ENCODE data around the gene SNRNP35. TPM values are rescaled to one million over a fixed set of nuclear protein-coding genes. Genes with fewer than 3 reads are reported as not detected.

The SNRNP35 gene
- total and polyA plus RNA-seq, 9 of the 15 experiments (the other 6 are each of a cell fraction or from before 2014, with no cell fraction given), result 17.7 to 41.0 (median 25.5) TPM

- H3K27ac ChIP-seq (ENCODE audit: extremely low read depth, low read depth, low read length), result no peak overlapping the region
- POLR2A ChIA-PET, result interaction anchor here (0.9 to 1.5 kb wide), 4 partner anchors 11 to 201 kb away, joined by 3 to 4 read pairs (median 3); partner anchors contain the start of gene MPHOSPH9
- H4K20me1 ChIP-seq (replicated peaks; ENCODE audit: control insufficient read depth, insufficient read depth, low read length), result no peaks in the 10 kb centered on the region
- peaks cover 2 to 24% of the 10 kb centered on the region in 2 experiments; a peak in 3 of 5 replicates for H3K4me1 ChIP-seq (replicated peaks in 1 of 2; ENCODE audit: control insufficient read depth in 2 of 2, insufficient read depth in 2 of 2, low read length in 2 of 2)
- CTCF ChIA-PET (ENCODE audit: low intra/inter-chr PET ratio), result no interaction called here
- H3K79me2 ChIP-seq (ENCODE audit: control insufficient read depth, insufficient read depth, low read length), result peaks cover 18% of the 10 kb centered on the region
- FAIRE-seq (no peak), DNase-seq (ENCODE audit: extremely low read depth in 1 of 4, low spot score in 3 of 4) (no peak), ATAC-seq (no peak)
- H3K4me2 ChIP-seq (ENCODE audit: insufficient read depth, low read length), result no peak overlapping the region; the same call in 1 of the 2 replicates
- TF ChIP-seq ZNF316 (IDR thresholded peaks at IDR 0.05) (peak; percentile 50; the same call in 1 of the 2 replicates), ZBTB5 (IDR thresholded peaks at IDR 0.05) (no peak)
- WGBS (ENCODE audit: insufficient coverage, low coverage, missing lambda C conversion rate), result 90% methylated on average over 6 of the region's 6 CpGs
- BruUV-seq (replicated peaks), result no TSS peak
- no peak overlapping the region for H3K9ac ChIP-seq (ENCODE audit: insufficient read depth in 1 of 2, low read depth in 2 of 2, low read length in 2 of 2)
- no peak overlapping the region for H2AFZ ChIP-seq (ENCODE audit: low read depth, low read length)
- intact Hi-C loops (cut with micrococcal nuclease) (no loop called here), in situ Hi-C loops (cut with MboI) (no loop called here)
- H3K9me3 ChIP-seq (replicated peaks; ENCODE audit: control insufficient read depth, insufficient read depth, low read depth, low read length), result no peaks in the 10 kb centered on the region
- H3K36me3 ChIP-seq (ENCODE audit: control insufficient read depth, insufficient read depth, low read length), result peaks cover 14% of the 10 kb centered on the region; the same call in 1 of the 3 replicates
- H3K4me3 ChIP-seq, result no peak overlapping the region
- no peaks in the 10 kb centered on the region for H3K27me3 ChIP-seq (ENCODE audit: control insufficient read depth in 2 of 2, insufficient read depth in 2 of 2, low read length in 2 of 2)
- H3K9me1 ChIP-seq (ENCODE audit: control insufficient read depth, insufficient read depth, low read length), result no peaks in the 10 kb centered on the region
These were observed 24.3 kb upstream of the SNRNP35 start for GRCh38 chr12:123433615-123434014.

- FAIRE-seq (no peak), DNase-seq (ENCODE audit: extremely low read depth in 1 of 4, low spot score in 3 of 4) (no peak), ATAC-seq (no peak)
- Histone ChIP-seq H3K9me3 (replicated peaks; ENCODE audit: control insufficient read depth, insufficient read depth, low read depth, low read length) (no peaks in the 10 kb centered on the region), H3K36me3 (ENCODE audit: control insufficient read depth, insufficient read depth, low read length) (0 out of 3 replicates have a peak, but pooled peaks cover 6% of the 10 kb centered on the region), H3K79me2 (ENCODE audit: control insufficient read depth, insufficient read depth, low read length) (peaks cover 18% of the 10 kb centered on the region), H3K4me1 (replicated peaks in 1 of 2; ENCODE audit: control insufficient read depth in 2 of 2, insufficient read depth in 2 of 2, low read length in 2 of 2) (peaks cover 2 to 24% of the 10 kb centered on the region in 2 experiments; a peak in 3 of 5 replicates), H3K4me2 (ENCODE audit: insufficient read depth, low read length) (peak overlapping the region; percentile 98), H4K20me1 (replicated peaks; ENCODE audit: control insufficient read depth, insufficient read depth, low read length) (no peaks in the 10 kb centered on the region), H2AFZ (ENCODE audit: low read depth, low read length) (peak overlapping the region; percentile 94), H3K27me3 (ENCODE audit: control insufficient read depth in 2 of 2, insufficient read depth in 2 of 2, low read length in 2 of 2) (no peaks in the 10 kb centered on the region), H3K9me1 (ENCODE audit: control insufficient read depth, insufficient read depth, low read length) (no peaks in the 10 kb centered on the region), H3K27ac (ENCODE audit: extremely low read depth, low read depth, low read length) (peak overlapping the region; percentile 82; the same call in 2 of the 3 replicates), H3K4me3 (peak overlapping the region; percentile 97), H3K9ac (ENCODE audit: insufficient read depth in 1 of 2, low read depth in 2 of 2, low read length in 2 of 2) (peak overlapping the region; percentile 64 to 96; a peak in 3 of 4 replicates)
- POLR2A ChIA-PET, result interaction anchor here (0.6 to 1.6 kb wide), 5 partner anchors 9 to 606 kb away, joined by 3 to 4 read pairs (median 3); partner anchors contain the start of gene SNRNP35
- 0 out of 4 replicates have a peak, but pooled peaks of 1 of the 2 experiments have one; percentile 9 for TF ChIP-seq KDM1A (IDR thresholded peaks at IDR 0.05)
- TF ChIP-seq ZBTB12 (CRISPR knock-in tag; IDR thresholded peaks at IDR 0.05), result no peak
- TF ChIP-seq ZNF384 (IDR thresholded peaks at IDR 0.05; ENCODE audit: low read depth, low read length), result 0 out of 2 replicates have a peak, but pooled peaks have one; percentile 15
- TF ChIP-seq RBM25 (IDR thresholded peaks at IDR 0.05; ENCODE audit: low read depth, low read length, severe bottlenecking), result peak; percentile 8
- TF ChIP-seq EP400 (IDR thresholded peaks at IDR 0.05), result no peak
- 0 out of 2 replicates have a peak, but pooled peaks have one; percentile 4 for TF ChIP-seq CBFA2T3 (IDR thresholded peaks at IDR 0.05)
- peak; percentile 99 for TF ChIP-seq ZNF121 (CRISPR knock-in tag; conservative IDR thresholded peaks at IDR 0.05)
- TF ChIP-seq SMARCA5 (IDR thresholded peaks at IDR 0.05), result 0 out of 2 replicates have a peak, but pooled peaks have one; percentile 21
- no peak for TF ChIP-seq RBM22 (IDR thresholded peaks at IDR 0.05; ENCODE audit: low read depth, low read length, poor library complexity, severe bottlenecking)
- TF ChIP-seq BCOR (IDR thresholded peaks at IDR 0.05), result peak; percentile 48; the same call in 1 of the 2 replicates
- in situ Hi-C loops (cut with MboI), result no loop called here
- BruUV-seq (replicated peaks), result no TSS peak
- intact Hi-C loops (cut with micrococcal nuclease), result no loop called here
- CTCF ChIA-PET (ENCODE audit: low intra/inter-chr PET ratio), result no interaction called here
- 54% methylated on average over 4 of the region's 5 CpGs for WGBS (ENCODE audit: insufficient coverage, low coverage, missing lambda C conversion rate)
These were observed 22.3 kb upstream of the SNRNP35 start for GRCh38 chr12:123435636-123436016.

Measured in K562 (cell line).